Measurements from ENCODE around the gene NDUFS3.

- no peak for TF ChIP-seq CTCF (IDR thresholded peaks at IDR 0.05)
- TF ChIP-seq POLR2A (IDR thresholded peaks at IDR 0.05) = no peak
- TF ChIP-seq POLR2AphosphoS5 (IDR thresholded peaks at IDR 0.05) = no peak
These were observed 15.3 kb downstream of the NDUFS3 start, which contains the start of gene C1QTNF4 for GRCh38 chr11:47593934-47594855.
